ENCODE measurements around the gene LAMC1.
"Not testable (repeated sequence)": the region's sequence is repeated elsewhere in the genome, so short reads cannot be mapped to it uniquely, and the experiment has no call there.

- TF ChIP-seq CTCF (IDR thresholded peaks at IDR 0.05; ENCODE audit: low read depth, low read length); POLR2A (IDR thresholded peaks at IDR 0.05; ENCODE audit: extremely low read depth, insufficient read length); MAX (IDR thresholded peaks at IDR 0.05; ENCODE audit: low read depth, low read length); MYC (IDR thresholded peaks at IDR 0.05; ENCODE audit: low read depth, low read length): not testable (repeated sequence)
Observed at GRCh38 chr1:183072595-183072994, 49.4 kb downstream of the LAMC1 start.
